GM03348 (cell line): ENCODE results near the gene STX10.
"Not testable (repeated sequence)": the region's sequence is repeated elsewhere in the genome, so short reads cannot be mapped to it uniquely, and the experiment has no call there.

Experiments used
- DNase-seq: peaks from one replicate; pipeline ENCODE4 v3.0.0; 2012; ENCODE audit warnings: low spot score

Gene STX10

GRCh38 chr19:13164343-13165161, 14.4 kb upstream of the STX10 start:
- DNase-seq, result peak; percentile 18

- peak; percentile 89 for DNase-seq
Observed at GRCh38 chr19:13163609-13164342, 13.6 kb upstream of the STX10 start.

- DNase-seq, result peak; percentile 94
Observed at GRCh38 chr19:13162724-13163608, 12.8 kb upstream of the STX10 start.

- DNase-seq, result peak; percentile 56
Observed at GRCh38 chr19:13160557-13160956, 10.4 kb upstream of the STX10 start.

GRCh38 chr19:13159713-13160112, 9.5 kb upstream of the STX10 start:
- DNase-seq, result no peak

GRCh38 chr19:13155472-13156359, 5.5 kb upstream of the STX10 start:
- peak; percentile 78 for DNase-seq

- peak; percentile 60 for DNase-seq
Observed at GRCh38 chr19:13154911-13155471, 4.8 kb upstream of the STX10 start.

GRCh38 chr19:13154241-13154778, 4.1 kb upstream of the STX10 start:
- DNase-seq, result peak; percentile 90

GRCh38 chr19:13153569-13154240, 3.5 kb upstream of the STX10 start:
- no peak for DNase-seq

GRCh38 chr19:13152974-13153568, 2.9 kb upstream of the STX10 start:
- peak; percentile 93 for DNase-seq

GRCh38 chr19:13152356-13152973, 2.3 kb upstream of the STX10 start:
- no peak for DNase-seq

- DNase-seq, result peak; percentile 98
Observed at GRCh38 chr19:13151605-13152355, 1.6 kb upstream of the STX10 start.

- DNase-seq, result no peak
Observed at GRCh38 chr19:13150931-13151604, 893 bp upstream of the STX10 start.

- peak; percentile 42 for DNase-seq
Observed at GRCh38 chr19:13149628-13150186, 468 bp downstream of the STX10 start.

GRCh38 chr19:13149173-13149627, 975 bp downstream of the STX10 start:
- DNase-seq, result not testable (repeated sequence)

- peak; percentile 42 for DNase-seq
Observed at GRCh38 chr19:13146763-13147563, 3.2 kb downstream of the STX10 start.
